Measurements from ENCODE around the gene SHROOM3.

Gene SHROOM3

GRCh38 chr4:76641351-76641750 is 206.3 kb downstream of the SHROOM3 start:
- no peaks in the 10 kb centered on the region for H3K9me3 ChIP-seq (ENCODE audit: insufficient read depth, low read length)
- H3K9ac ChIP-seq (ENCODE audit: low read length) = no peak overlapping the region
- no peaks in the 10 kb centered on the region for H4K20me1 ChIP-seq (ENCODE audit: low read depth, low read length)
- no peak overlapping the region for H3K4me3 ChIP-seq (ENCODE audit: insufficient read depth, low read length, poor library complexity, severe bottlenecking)
- H3F3A ChIP-seq (ENCODE audit: insufficient read depth) = no peaks in the 10 kb centered on the region
- no peaks in the 10 kb centered on the region for H3K36me3 ChIP-seq (ENCODE audit: low read length)
- TF ChIP-seq, protein P1, sequence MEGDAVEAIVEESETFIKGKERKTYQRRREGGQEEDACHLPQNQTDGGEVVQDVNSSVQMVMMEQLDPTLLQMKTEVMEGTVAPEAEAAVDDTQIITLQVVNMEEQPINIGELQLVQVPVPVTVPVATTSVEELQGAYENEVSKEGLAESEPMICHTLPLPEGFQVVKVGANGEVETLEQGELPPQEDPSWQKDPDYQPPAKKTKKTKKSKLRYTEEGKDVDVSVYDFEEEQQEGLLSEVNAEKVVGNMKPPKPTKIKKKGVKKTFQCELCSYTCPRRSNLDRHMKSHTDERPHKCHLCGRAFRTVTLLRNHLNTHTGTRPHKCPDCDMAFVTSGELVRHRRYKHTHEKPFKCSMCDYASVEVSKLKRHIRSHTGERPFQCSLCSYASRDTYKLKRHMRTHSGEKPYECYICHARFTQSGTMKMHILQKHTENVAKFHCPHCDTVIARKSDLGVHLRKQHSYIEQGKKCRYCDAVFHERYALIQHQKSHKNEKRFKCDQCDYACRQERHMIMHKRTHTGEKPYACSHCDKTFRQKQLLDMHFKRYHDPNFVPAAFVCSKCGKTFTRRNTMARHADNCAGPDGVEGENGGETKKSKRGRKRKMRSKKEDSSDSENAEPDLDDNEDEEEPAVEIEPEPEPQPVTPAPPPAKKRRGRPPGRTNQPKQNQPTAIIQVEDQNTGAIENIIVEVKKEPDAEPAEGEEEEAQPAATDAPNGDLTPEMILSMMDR (IDR thresholded peaks at IDR 0.05; ENCODE audit: insufficient read depth, low read length, poor library complexity, severe bottlenecking) = no peak
- no peak for TF ChIP-seq EZH2phosphoT487 (conservative IDR thresholded peaks at IDR 0.05; ENCODE audit: low read length)
- no peak overlapping the region for H2AFZ ChIP-seq (ENCODE audit: low read depth, low read length, severe bottlenecking)
- no peaks in the 10 kb centered on the region for H3K27me3 ChIP-seq (ENCODE audit: low read length)
- H3K27ac ChIP-seq (ENCODE audit: low read depth, low read length) = no peak overlapping the region
- H3K9me2 ChIP-seq (replicated peaks; ENCODE audit: insufficient read depth, low read length) = no peaks in the 10 kb centered on the region
- H3K79me2 ChIP-seq (ENCODE audit: insufficient read depth, low read length) = no peaks in the 10 kb centered on the region
- no peak overlapping the region for H3K4me2 ChIP-seq (ENCODE audit: low read depth, low read length, poor library complexity, severe bottlenecking)

DNA sequence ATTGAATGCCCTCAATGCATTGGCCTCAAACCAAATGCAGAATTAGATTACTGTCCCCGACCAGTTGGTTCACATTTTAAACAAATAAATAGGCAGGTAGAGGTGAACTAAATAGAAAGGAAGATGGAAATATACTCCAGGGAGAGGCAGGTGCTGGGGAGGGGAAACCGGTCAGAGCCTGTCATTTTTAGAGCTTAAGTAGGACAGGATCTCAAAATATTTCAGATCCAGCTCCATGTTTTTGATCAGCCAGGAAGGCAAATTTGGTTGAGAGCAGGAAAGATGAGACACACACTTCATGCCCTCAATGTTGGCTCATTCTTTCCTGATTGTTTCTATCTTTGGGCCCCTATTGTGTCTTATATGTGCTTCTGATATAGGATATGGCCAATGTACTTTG is 206.7 kb downstream of the SHROOM3 start:
- TF ChIP-seq, protein P1 (IDR thresholded peaks at IDR 0.05; ENCODE audit: insufficient read depth, low read length, poor library complexity, severe bottlenecking) = no peak
- TF ChIP-seq EZH2phosphoT487 (conservative IDR thresholded peaks at IDR 0.05; ENCODE audit: low read length) = no peak
- Histone ChIP-seq H3K9me3 (ENCODE audit: insufficient read depth, low read length) (no peaks in the 10 kb centered on the region), H3K4me2 (ENCODE audit: low read depth, low read length, poor library complexity, severe bottlenecking) (no peak overlapping the region), H3K4me3 (ENCODE audit: insufficient read depth, low read length, poor library complexity, severe bottlenecking) (no peak overlapping the region), H3K9ac (ENCODE audit: low read length) (no peak overlapping the region), H3F3A (ENCODE audit: insufficient read depth) (no peaks in the 10 kb centered on the region), H3K79me2 (ENCODE audit: insufficient read depth, low read length) (no peaks in the 10 kb centered on the region), H3K36me3 (ENCODE audit: low read length) (no peaks in the 10 kb centered on the region), H3K9me2 (replicated peaks; ENCODE audit: insufficient read depth, low read length) (no peaks in the 10 kb centered on the region), H4K20me1 (ENCODE audit: low read depth, low read length) (no peaks in the 10 kb centered on the region), H3K27me3 (ENCODE audit: low read length) (no peaks in the 10 kb centered on the region), H2AFZ (ENCODE audit: low read depth, low read length, severe bottlenecking) (no peak overlapping the region), H3K27ac (ENCODE audit: low read depth, low read length) (no peak overlapping the region)

GRCh38 chr4:76644831-76645485 is 209.9 kb downstream of the SHROOM3 start:
- Histone ChIP-seq H3K9me3 (ENCODE audit: insufficient read depth, low read length) (no peaks in the 10 kb centered on the region), H3K9ac (ENCODE audit: low read length) (no peak overlapping the region), H3K27me3 (ENCODE audit: low read length) (no peaks in the 10 kb centered on the region), H3K4me3 (ENCODE audit: insufficient read depth, low read length, poor library complexity, severe bottlenecking) (no peak overlapping the region), H3F3A (ENCODE audit: insufficient read depth) (no peaks in the 10 kb centered on the region), H4K20me1 (ENCODE audit: low read depth, low read length) (no peaks in the 10 kb centered on the region), H2AFZ (ENCODE audit: low read depth, low read length, severe bottlenecking) (no peak overlapping the region), H3K4me2 (ENCODE audit: low read depth, low read length, poor library complexity, severe bottlenecking) (no peak overlapping the region), H3K79me2 (ENCODE audit: insufficient read depth, low read length) (no peaks in the 10 kb centered on the region), H3K27ac (ENCODE audit: low read depth, low read length) (no peak overlapping the region), H3K9me2 (replicated peaks; ENCODE audit: insufficient read depth, low read length) (no peaks in the 10 kb centered on the region), H3K36me3 (ENCODE audit: low read length) (no peaks in the 10 kb centered on the region)
- no peak for TF ChIP-seq EZH2phosphoT487 (conservative IDR thresholded peaks at IDR 0.05; ENCODE audit: low read length)
- TF ChIP-seq, protein P1 (IDR thresholded peaks at IDR 0.05; ENCODE audit: insufficient read depth, low read length, poor library complexity, severe bottlenecking) = no peak
